Neural cell (in vitro differentiated cells): ENCODE measurements around the gene C4BPA. TPM values are rescaled to one million over a fixed set of nuclear protein-coding genes. Genes with fewer than 3 reads are reported as not detected.

ENCODE experiments used
- H2AFZ ChIP-seq: fragments of 200-600, 300-800 bp; sonication (generic), shearing (Covaris generic); 2 replicates; pipeline ENCODE4 v1.6.0; 2014; ENCODE audit warnings: low read depth, mild to moderate bottlenecking, antibody characterized with exemption, low read length, moderate library complexity
- H3F3A ChIP-seq: fragments of 200-600 bp; shearing (Covaris generic); 2 replicates; pipeline ENCODE4 v1.6.1; 2016; ENCODE audit warnings: mild to moderate bottlenecking, moderate library complexity, mixed read lengths, antibody characterized with exemption, low read length; ENCODE audit not compliant: insufficient read depth, poor library complexity, severe bottlenecking
- H3K27ac ChIP-seq: fragments of 200-600, 300-800 bp; sonication (generic), shearing (Covaris generic); 2 replicates; pipeline ENCODE4 v1.5.1; 2014; ENCODE audit warnings: mild to moderate bottlenecking, low read length, moderate library complexity
- H3K27me3 ChIP-seq: fragments of 300-800, 200-600 bp; sonication (generic), shearing (Covaris generic); 2 replicates; pipeline ENCODE4 v1.6.0; 2014; ENCODE audit warnings: mild to moderate bottlenecking, low read depth, low read length, moderate library complexity; ENCODE audit not compliant: insufficient read depth
- H3K36me3 ChIP-seq: fragments of 300-800, 200-600 bp; sonication (generic), shearing (Covaris generic); 2 replicates; pipeline ENCODE4 v1.5.1; 2014; ENCODE audit warnings: mild to moderate bottlenecking, antibody characterized with exemption, low read length, moderate library complexity; ENCODE audit not compliant: insufficient read depth
- H3K4me2 ChIP-seq: fragments of 300-800, 200-600 bp; sonication (generic), shearing (Covaris generic); 2 replicates; pipeline ENCODE4 v1.6.0; 2014; ENCODE audit warnings: mild to moderate bottlenecking, low read length
- H3K4me3 ChIP-seq: fragments of 300-800, 200-600 bp; sonication (generic), shearing (Covaris generic); 2 replicates; pipeline ENCODE4 v1.5.1; 2014; ENCODE audit warnings: mild to moderate bottlenecking, low read length, moderate library complexity
- H3K79me2 ChIP-seq: fragments of 200-600 bp; shearing (Covaris generic); replicated peaks from 2 replicates; pipeline ENCODE4 v1.6.0; 2014; ENCODE audit warnings: mild to moderate bottlenecking, low read length, moderate library complexity; ENCODE audit not compliant: insufficient read depth
- H3K9ac ChIP-seq: fragments of 300-800, 200-600 bp; sonication (generic), shearing (Covaris generic); 2 replicates; pipeline ENCODE4 v1.6.1; 2016; ENCODE audit warnings: mild to moderate bottlenecking, low read length, mixed read lengths
- H3K9me2 ChIP-seq: fragments of 200-600 bp; shearing (Covaris generic); 2 replicates; pipeline ENCODE4 v1.6.1; 2016; ENCODE audit warnings: mild to moderate bottlenecking, low read length, mixed read lengths; ENCODE audit not compliant: insufficient read depth
- H3K9me3 ChIP-seq: fragments of 200-600, 300-800 bp; sonication (generic), shearing (Covaris generic); 2 replicates; pipeline ENCODE4 v1.6.1; 2016; ENCODE audit warnings: mild to moderate bottlenecking, mixed run types, low read length, moderate library complexity, mixed read lengths
- H4K20me1 ChIP-seq: fragments of 200-600 bp; shearing (Covaris generic); 2 replicates; pipeline ENCODE4 v1.6.1; 2016; ENCODE audit warnings: mild to moderate bottlenecking, mixed run types; ENCODE audit not compliant: insufficient read depth
- CTCF ChIP-seq: fragments of 450-650 bp; IDR thresholded peaks from 2 replicates; pipeline ENCODE4 v1.5.1; 2014; ENCODE audit warnings: antibody characterized with exemption, mild to moderate bottlenecking, moderate library complexity; ENCODE audit not compliant: poor library complexity, severe bottlenecking
- EP300 ChIP-seq: fragments of 450-650 bp; conservative IDR thresholded peaks from 2 replicates; pipeline ENCODE4 v1.6.1; 2014; ENCODE audit warnings: antibody characterized with exemption, mild to moderate bottlenecking, moderate library complexity; ENCODE audit not compliant: poor library complexity, severe bottlenecking
- EZH2 ChIP-seq: fragments of 200-600, 300-800 bp; shearing (Covaris generic), sonication (generic); IDR thresholded peaks from 2 replicates; pipeline ENCODE4 v1.6.1; 2014; ENCODE audit warnings: antibody characterized with exemption, low read length, borderline replicate concordance, mild to moderate bottlenecking; ENCODE audit not compliant: insufficient read depth, poor library complexity, severe bottlenecking
- MXI1 ChIP-seq: fragments of 450-650 bp; conservative IDR thresholded peaks from 2 replicates; pipeline ENCODE4 v1.6.1; 2014; ENCODE audit warnings: antibody characterized with exemption, mild to moderate bottlenecking; ENCODE audit not compliant: poor library complexity, severe bottlenecking
- POLR2AphosphoS5 ChIP-seq: IDR thresholded peaks from 2 replicates; pipeline ENCODE4 v1.6.1; 2012
- RAD21 ChIP-seq: fragments of 450-650 bp; conservative IDR thresholded peaks from 2 replicates; pipeline ENCODE4 v1.6.1; 2014; ENCODE audit warnings: antibody characterized with exemption, mild to moderate bottlenecking, moderate library complexity
- REST ChIP-seq: IDR thresholded peaks from 2 replicates; pipeline ENCODE4 v1.6.1; 2012; ENCODE audit warnings: borderline replicate concordance
- SMC3 ChIP-seq: fragments of 450-650 bp; conservative IDR thresholded peaks from 2 replicates; pipeline ENCODE4 v1.6.1; 2014; ENCODE audit warnings: antibody characterized with exemption, mild to moderate bottlenecking, moderate library complexity; ENCODE audit not compliant: poor library complexity
- TAF1 ChIP-seq: IDR thresholded peaks from 2 replicates; pipeline ENCODE4 v1.6.1; 2012; ENCODE audit warnings: low read depth
- polyA plus RNA-seq: library from polyadenylated mRNA; depleted of rRNA; stranded (reverse); fragments of >200 nt; gene quantifications from 2 replicates; pipeline ENCODE4 v1.2.3, GENCODE V29; 2014

The C4BPA gene
- polyA plus RNA-seq, 1 donor from 2014 or later: not detected

- Histone ChIP-seq H3F3A (no peaks in the 10 kb centered on the region), H3K27me3 (no peaks in the 10 kb centered on the region), H3K4me3 (no peak overlapping the region), H2AFZ (no peak overlapping the region), H3K79me2 (no peaks in the 10 kb centered on the region), H3K9me3 (no peaks in the 10 kb centered on the region), H3K27ac (no peak overlapping the region), H3K36me3 (no peaks in the 10 kb centered on the region), H4K20me1 (no peaks in the 10 kb centered on the region), H3K9me2 (no peaks in the 10 kb centered on the region), H3K9ac (no peak overlapping the region), H3K4me2 (no peak overlapping the region)
- TF ChIP-seq SMC3 (no peak), RAD21 (no peak), REST (no peak), CTCF (no peak)
Measured at GRCh38 chr1:207186503-207186902, 82.5 kb downstream of the C4BPA start.

DNA sequence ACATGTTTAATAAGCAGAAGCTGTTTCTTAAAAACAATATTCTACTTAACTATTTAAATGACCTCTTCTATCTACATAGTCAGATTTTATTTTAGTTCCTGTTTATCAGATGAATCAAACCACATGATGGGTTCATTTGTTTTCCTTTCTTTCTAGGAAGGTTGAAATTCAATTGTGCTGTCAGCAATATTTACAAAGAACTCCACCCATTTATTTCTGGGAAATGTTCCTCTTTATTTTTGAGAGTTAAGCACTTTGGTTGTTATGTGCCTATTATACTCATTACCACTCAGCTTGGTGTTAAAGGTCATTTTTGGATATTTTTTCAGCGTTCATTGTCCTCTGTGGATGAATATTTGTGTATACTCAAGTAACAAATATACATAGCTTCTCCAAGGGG, 84.9 kb downstream of the C4BPA start:
- H3K9ac ChIP-seq: no peak overlapping the region
- H3F3A ChIP-seq: no peaks in the 10 kb centered on the region
- H3K27me3 ChIP-seq: no peaks in the 10 kb centered on the region
- no peaks in the 10 kb centered on the region for H3K9me3 ChIP-seq
- no peak overlapping the region for H3K27ac ChIP-seq
- H3K36me3 ChIP-seq: no peaks in the 10 kb centered on the region
- no peak overlapping the region for H2AFZ ChIP-seq
- no peaks in the 10 kb centered on the region for H4K20me1 ChIP-seq
- no peak overlapping the region for H3K4me3 ChIP-seq
- TF ChIP-seq MXI1 (no peak), TAF1 (no peak), REST (no peak), EP300 (no peak), SMC3 (no peak), CTCF (no peak), RAD21 (no peak), EZH2 (no peak), POLR2AphosphoS5 (no peak)
- no peak overlapping the region for H3K4me2 ChIP-seq
- no peaks in the 10 kb centered on the region for H3K9me2 ChIP-seq
- no peaks in the 10 kb centered on the region for H3K79me2 ChIP-seq
